HG02870 (cell line): ENCODE measurements around the gene CTAG1B.
"Not testable (repeated sequence)": the region's sequence is repeated elsewhere in the genome, so short reads cannot be mapped to it uniquely, and the experiment has no call there.

ENCODE experiments used
- ATAC-seq: cut with Tn5 transposase; IDR thresholded peaks from one replicate; pipeline ENCODE4 v1.9.1; 2021; ENCODE audit warnings: mild to moderate bottlenecking, moderate library complexity; ENCODE audit not compliant: unreplicated experiment

Gene CTAG1B

DNA sequence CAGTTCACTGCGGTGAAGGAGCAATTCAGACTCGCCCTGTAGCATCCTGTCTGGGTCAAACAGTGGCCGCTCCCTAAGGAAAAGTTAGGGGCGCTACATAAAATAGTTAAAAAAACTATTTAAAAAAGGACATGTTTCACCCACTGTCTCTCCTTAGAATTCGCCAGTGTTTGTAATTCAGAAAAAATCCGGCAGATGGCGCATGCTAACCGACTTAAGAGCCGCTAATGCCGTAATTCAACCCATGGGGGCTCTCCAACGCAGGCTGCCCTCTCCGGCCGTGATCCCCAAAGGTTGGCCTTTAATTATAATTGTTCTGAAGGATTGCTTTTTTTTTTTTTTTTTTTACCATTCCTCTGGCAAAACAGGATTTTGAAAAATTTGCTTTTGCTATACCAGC lies 28.7 kb downstream of the CTAG1B start:
- not testable (repeated sequence) for ATAC-seq

DNA sequence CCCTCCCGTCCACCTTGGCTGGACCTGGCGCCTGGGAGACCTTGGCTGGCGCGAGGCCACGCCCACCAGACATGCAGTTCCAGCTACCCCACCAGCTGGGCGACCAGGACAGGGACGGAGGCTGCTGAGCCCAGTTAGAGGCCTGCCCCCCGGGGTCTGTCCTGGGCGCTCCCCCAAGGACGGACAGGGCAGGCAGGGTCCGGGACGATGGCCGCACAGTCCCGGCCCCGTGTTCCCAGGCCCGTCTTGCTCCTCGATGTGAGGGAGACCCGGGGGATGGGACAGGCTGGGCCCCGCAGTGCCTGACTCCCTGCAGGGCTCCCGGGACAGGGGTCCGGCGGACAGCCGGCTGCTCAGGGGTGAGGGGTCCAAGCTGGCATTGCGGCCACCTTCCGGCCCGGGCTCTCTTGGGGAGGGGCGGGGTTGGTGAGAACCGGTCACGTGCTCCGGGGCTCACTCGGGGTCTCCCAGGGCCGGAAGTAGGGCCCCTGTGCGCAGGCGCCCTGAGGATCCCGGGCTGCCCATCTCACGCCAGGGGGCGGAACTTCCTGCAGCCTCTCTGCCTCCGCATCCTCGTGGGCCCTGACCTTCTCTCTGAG lies 34.4 kb downstream of the CTAG1B start, which contains the start of gene CTAG1A:
Gene CTAG1A, plus strand, starts transcription at position 549 of the 599 bp plus-strand sequence. CDS start 74 bp downstream, outside the sequence.
- not testable (repeated sequence) for ATAC-seq

DNA sequence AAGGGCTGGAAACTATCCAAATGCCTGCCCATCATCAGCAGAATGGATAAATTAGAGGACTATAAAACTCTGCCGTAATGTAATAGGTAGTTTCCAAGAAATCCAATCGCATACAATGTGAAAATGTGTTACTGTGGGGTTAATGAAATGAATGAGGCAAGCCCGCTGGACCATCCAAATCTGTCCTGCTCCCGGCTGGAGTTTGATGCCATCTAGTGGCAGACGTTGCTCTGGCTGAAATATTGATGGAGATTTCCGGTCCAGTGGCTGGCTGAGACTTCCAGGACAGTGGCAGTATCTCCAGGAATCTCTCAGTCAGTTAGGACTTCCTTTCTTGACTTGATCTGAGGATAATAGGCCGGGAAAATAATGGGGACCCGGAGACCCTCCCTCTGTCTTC lies 36.1 kb downstream of the CTAG1B start:
- not testable (repeated sequence) for ATAC-seq

DNA sequence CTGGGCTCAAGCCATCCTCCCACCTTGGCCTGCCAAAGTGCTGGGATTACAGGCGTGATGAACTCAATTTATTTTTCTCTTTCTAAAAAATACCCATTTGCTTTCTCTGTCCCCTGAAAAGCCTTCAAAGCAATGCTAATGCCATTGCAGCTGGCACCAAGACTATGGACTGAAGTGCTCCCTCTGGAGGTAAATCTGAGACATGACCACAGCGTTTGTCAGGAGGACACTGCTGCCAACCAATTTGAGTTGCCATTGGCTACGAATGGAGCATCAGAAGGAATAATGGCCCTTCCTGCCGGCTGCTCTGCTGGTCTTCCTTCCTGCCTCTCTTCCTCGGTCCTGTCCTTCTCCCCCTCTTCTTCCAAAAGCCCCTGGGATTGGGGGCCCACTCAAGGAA lies 44.0 kb downstream of the CTAG1B start:
- not testable (repeated sequence) for ATAC-seq

DNA sequence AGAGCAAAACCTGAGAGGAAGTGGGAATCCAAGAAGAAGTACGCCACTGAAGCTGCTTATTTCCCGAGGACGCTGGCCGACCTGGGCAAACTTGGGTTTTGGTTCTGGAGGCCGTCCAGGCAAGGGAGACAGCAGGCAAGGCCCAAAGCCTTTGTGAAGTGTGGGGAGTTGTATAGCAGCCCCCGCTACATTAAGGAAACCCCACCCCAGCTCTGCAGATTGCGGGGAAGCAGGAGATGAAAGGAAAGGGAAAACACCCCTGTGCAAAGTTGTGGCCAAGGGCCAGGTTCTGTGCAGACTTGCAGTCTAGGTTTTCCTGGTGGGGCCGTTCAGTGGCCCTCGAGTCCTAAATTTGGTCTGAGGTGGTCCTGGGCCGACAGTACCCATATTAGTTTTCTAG lies 46.0 kb downstream of the CTAG1B start:
- not testable (repeated sequence) for ATAC-seq

DNA sequence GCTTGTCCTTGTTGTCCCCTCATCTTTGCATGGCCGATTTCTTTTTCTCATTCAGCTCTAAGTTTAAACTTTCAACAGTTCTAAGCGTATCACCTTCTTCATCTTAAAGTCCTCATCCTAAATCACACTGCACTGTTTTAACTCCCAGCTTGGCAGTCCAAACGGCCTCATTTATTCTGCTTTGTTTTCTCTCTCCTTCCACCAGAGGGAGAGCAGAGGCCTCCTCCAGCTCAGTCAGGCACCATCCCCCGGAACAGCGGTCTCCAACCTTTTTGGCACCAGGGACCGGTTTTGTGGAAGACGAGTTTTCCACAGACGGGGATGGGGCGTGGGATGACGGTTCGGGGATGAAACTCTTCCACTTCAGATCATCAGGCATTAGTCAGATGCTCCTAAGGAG lies 48.7 kb downstream of the CTAG1B start:
- not testable (repeated sequence) for ATAC-seq
